22Rv1 (cell line): ENCODE results near the gene FBXO22.

Source experiments
- ZFX ChIP-seq: fragments of 450-650 bp; IDR thresholded peaks from 2 replicates; pipeline ENCODE4 v1.6.1; 2017; ENCODE audit warnings: antibody characterized with exemption, borderline replicate concordance
- TF ChIP-seq, protein P1 (sequence below): fragments of 450-650 bp; IDR thresholded peaks from 2 replicates; pipeline ENCODE4 v1.5.1; 2017; ENCODE audit warnings: mild to moderate bottlenecking

DNA sequence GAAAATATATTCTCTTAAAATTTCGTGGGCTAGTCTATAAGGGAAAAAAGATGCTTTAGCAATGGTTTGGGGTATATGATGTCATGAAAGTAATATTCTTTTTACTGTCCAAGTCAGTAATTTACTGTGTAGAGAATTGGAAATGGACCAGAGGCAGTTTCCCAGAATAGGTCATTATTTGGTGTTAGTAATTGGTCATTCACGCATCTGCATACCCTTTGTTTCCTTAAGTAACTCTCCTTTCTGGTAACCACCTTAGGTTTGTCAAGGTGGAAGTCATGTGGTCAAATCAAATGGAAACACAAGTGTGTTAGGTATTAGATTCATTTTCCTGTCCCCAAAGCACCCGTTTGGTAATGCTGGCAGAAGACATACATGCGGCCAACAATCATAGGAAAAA, 23.9 kb downstream of the FBXO22 start:
- TF ChIP-seq, protein P1, sequence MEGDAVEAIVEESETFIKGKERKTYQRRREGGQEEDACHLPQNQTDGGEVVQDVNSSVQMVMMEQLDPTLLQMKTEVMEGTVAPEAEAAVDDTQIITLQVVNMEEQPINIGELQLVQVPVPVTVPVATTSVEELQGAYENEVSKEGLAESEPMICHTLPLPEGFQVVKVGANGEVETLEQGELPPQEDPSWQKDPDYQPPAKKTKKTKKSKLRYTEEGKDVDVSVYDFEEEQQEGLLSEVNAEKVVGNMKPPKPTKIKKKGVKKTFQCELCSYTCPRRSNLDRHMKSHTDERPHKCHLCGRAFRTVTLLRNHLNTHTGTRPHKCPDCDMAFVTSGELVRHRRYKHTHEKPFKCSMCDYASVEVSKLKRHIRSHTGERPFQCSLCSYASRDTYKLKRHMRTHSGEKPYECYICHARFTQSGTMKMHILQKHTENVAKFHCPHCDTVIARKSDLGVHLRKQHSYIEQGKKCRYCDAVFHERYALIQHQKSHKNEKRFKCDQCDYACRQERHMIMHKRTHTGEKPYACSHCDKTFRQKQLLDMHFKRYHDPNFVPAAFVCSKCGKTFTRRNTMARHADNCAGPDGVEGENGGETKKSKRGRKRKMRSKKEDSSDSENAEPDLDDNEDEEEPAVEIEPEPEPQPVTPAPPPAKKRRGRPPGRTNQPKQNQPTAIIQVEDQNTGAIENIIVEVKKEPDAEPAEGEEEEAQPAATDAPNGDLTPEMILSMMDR = no peak
- no peak for TF ChIP-seq ZFX
